ENCODE results near the gene MYH6. TPM values are rescaled to one million over a fixed set of nuclear protein-coding genes. Genes with fewer than 3 reads are reported as not detected.

The MYH6 gene
- total and polyA plus RNA-seq, 12 donors: 76.6 to 7,525 (median 314) TPM

- H3K4me1 ChIP-seq: peaks cover 0 to 27% (median 6%) of the 10 kb centered on the region in 9 donors
- H3K4me3 ChIP-seq: no peak overlapping the region
- ATAC-seq: no peak
- WGBS, 2 donors: 59 to 74% methylated on average over 3 of the region's 3 CpGs
- H3K27ac ChIP-seq: peak overlapping the region in 1 of 10 donors; percentile 12
- H3K9me3 ChIP-seq: no peaks in the 10 kb centered on the region
- no peak for DNase-seq
- H3K27me3 ChIP-seq: peaks cover 0 to 42% (median 18%) of the 10 kb centered on the region in 7 donors
- intact Hi-C loops (cut with DNase I): no loop called here
- peak in 1 of 9 donors; percentile 9 for TF ChIP-seq CTCF (IDR thresholded peaks at IDR 0.05)
- H3K36me3 ChIP-seq: peaks cover 0 to 13% (median 0%) of the 10 kb centered on the region in 9 donors
Measured at GRCh38 chr14:23362200-23362599, 45.9 kb downstream of the MYH6 start.

DNA sequence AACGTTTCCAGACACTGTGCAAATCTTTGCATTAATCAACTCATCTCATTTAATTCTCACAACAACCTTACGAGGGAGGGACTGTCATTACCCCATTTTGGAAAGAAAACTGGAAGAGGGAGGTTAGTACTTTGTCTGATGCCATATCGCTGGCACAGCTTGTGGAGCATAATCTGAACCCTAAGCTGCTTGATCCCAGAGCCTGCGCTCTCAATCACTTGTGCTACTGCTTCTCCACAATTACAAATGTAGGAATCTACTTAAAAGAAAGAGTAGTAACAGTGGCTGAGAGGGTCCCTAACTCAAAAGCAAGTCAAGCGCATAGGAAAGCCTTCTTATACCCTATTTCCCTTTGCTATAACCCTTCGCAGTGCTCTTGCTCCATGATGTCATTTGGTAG is 46.3 kb downstream of the MYH6 start:
- Histone ChIP-seq H3K36me3 (peaks cover 0 to 17% (median 0%) of the 10 kb centered on the region in 9 donors), H3K4me1 (peaks cover 0 to 26% (median 6%) of the 10 kb centered on the region in 9 donors), H3K27ac (peak overlapping the region in 2 of 10 donors; percentile 7 to 12), H3K9me3 (no peaks in the 10 kb centered on the region), H3K27me3 (peaks cover 0 to 37% (median 18%) of the 10 kb centered on the region in 7 donors), H3K4me3 (no peak overlapping the region)
- ATAC-seq (no peak), DNase-seq (no peak)
- TF ChIP-seq CTCF (IDR thresholded peaks at IDR 0.05): no peak
- 77 to 83% methylated on average over 6 of the region's 6 CpGs for WGBS, 2 donors
- intact Hi-C loops (cut with DNase I): no loop called here

DNA sequence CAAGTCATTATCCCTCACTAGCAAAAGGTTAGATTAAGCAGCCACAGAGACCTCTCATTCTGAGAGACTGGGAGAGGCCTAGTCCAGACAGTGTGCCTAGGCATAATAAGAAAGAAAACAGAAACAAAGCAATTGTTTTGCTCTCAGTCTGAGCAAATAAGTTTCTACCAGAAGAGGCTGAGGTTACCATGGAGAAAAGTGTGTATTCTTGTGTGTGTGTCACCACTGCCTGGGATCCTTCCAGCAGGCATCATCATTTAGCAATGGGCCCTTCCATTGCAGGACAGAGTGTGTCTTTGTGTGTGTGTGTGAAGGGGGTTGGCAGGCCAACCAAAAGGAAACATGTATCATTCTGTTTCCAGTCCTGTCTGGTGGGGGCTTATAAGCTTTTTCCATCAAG is 46.8 kb downstream of the MYH6 start:
- Histone ChIP-seq H3K4me3 (no peak overlapping the region), H3K4me1 (peaks cover 0 to 22% (median 6%) of the 10 kb centered on the region in 9 donors), H3K27me3 (peaks cover 0 to 33% (median 18%) of the 10 kb centered on the region in 7 donors), H3K27ac (peak overlapping the region in 1 of 10 donors; percentile 7), H3K9me3 (no peaks in the 10 kb centered on the region), H3K36me3 (peaks cover 0 to 20% (median 0%) of the 10 kb centered on the region in 9 donors)
- intact Hi-C loops (cut with DNase I): no loop called here
- ATAC-seq (no peak), DNase-seq (no peak)
- no peak for TF ChIP-seq CTCF (IDR thresholded peaks at IDR 0.05)

DNA sequence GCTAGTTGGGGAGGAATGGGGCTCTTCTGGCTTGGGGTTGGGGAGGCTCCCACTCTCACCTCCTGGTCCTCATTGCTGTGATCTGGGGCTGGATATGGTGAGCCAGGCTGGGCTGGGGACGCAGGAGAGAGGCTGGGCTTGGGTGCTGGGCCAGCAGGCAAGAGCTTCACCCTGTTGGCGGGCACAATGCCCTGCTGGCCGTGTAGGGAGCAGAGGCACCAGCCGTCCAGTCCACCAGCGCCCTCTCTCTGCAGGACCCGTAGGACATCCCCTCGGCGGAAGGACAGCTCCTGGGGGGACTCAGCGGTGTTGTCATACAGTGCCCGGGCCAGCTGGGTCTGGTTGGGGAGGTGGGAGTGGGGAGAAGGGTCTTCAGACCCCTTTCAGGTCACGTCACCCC is 47.6 kb downstream of the MYH6 start:
- TF ChIP-seq CTCF (IDR thresholded peaks at IDR 0.05): peak in 3 of 9 donors; percentile 13 to 32 (median 17)
- peaks cover 0 to 22% (median 6%) of the 10 kb centered on the region in 9 donors for H3K4me1 ChIP-seq
- no peak overlapping the region for H3K4me3 ChIP-seq
- H3K27me3 ChIP-seq: peaks cover 0 to 25% (median 11%) of the 10 kb centered on the region in 7 donors
- intact Hi-C loops (cut with DNase I): no loop called here
- H3K36me3 ChIP-seq: peaks cover 0 to 20% (median 0%) of the 10 kb centered on the region in 9 donors
- no peaks in the 10 kb centered on the region for H3K9me3 ChIP-seq
- ATAC-seq (peak in 2 of 8 donors; percentile 15 to 17), DNase-seq (no peak)
- H3K27ac ChIP-seq: no peak overlapping the region
- WGBS, 2 donors: 70% methylated on average over 11 of the region's 11 CpGs

All from heart right ventricle (tissue), 16 donors.